SJCRH30 (cell line): Measurements from ENCODE around the gene HDLBP. TPM values are rescaled to one million over a fixed set of nuclear protein-coding genes. Genes with fewer than 3 reads are reported as not detected.

Experiments
- DNase-seq, 2 experiments: peaks; one replicate each; pipeline ENCODE4 v3.0.0-alpha.2; 2015 to 2020
- H3K27ac ChIP-seq: fragments of 250-450 bp; sonication (Bioruptor Pico); 2 replicates; pipeline ENCODE4 v1.5.1; 2020; ENCODE audit warnings: mild to moderate bottlenecking, moderate library complexity
- H3K27me3 ChIP-seq: fragments of 250-450 bp; sonication (Bioruptor Pico); 2 replicates; pipeline ENCODE4 v1.5.1; 2020; ENCODE audit warnings: mild to moderate bottlenecking, moderate library complexity
- H3K36me3 ChIP-seq: fragments of 250-450 bp; sonication (Bioruptor Pico); 2 replicates; pipeline ENCODE4 v1.5.1; 2020; ENCODE audit warnings: mild to moderate bottlenecking, moderate library complexity
- H3K4me1 ChIP-seq: fragments of 250-450 bp; sonication (Bioruptor Pico); 2 replicates; pipeline ENCODE4 v1.5.1; 2020; ENCODE audit warnings: mild to moderate bottlenecking, moderate library complexity
- H3K4me3 ChIP-seq: fragments of 250-450 bp; sonication (Bioruptor Pico); 2 replicates; pipeline ENCODE4 v1.5.1; 2020; ENCODE audit warnings: mild to moderate bottlenecking, moderate library complexity
- H3K9me3 ChIP-seq: fragments of 250-450 bp; sonication (Bioruptor Pico); replicated peaks from 2 replicates; pipeline ENCODE4 v1.5.1; 2020; ENCODE audit warnings: mild to moderate bottlenecking, moderate library complexity
- total RNA-seq: library from RNA; depleted of rRNA; stranded (reverse); fragments of >200 nt; shearing (Covaris generic); gene quantifications from 2 replicates; pipeline ENCODE4 v1.2.3, GENCODE V29; 2014

Gene HDLBP
- total RNA-seq, 1 experiment from 2014 or later = 522 TPM

DNA sequence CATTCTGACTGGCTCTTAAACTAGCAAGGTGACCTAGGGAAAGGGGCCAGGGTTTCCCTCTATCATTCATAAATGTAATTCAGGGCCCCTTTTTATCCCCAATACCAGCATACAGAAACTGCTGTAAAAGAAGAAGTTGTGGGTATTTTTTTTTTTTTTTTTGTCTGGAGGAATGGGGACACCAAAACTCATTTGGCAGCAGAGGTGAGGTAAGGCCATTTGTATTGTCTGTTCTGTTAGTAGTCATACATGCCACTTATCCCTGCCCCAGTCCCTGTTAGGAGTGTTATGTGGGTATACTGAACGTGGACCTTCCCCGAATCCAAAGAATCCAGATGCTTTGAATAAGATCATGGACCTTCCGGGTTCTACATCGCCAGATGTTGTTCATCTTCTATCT, 1.9 kb upstream of the HDLBP start:
- no peak for DNase-seq
- H3K9me3 ChIP-seq = no peaks in the 10 kb centered on the region
- H3K36me3 ChIP-seq = peaks cover 31% of the 10 kb centered on the region
- H3K27me3 ChIP-seq = no peaks in the 10 kb centered on the region
- H3K27ac ChIP-seq = no peak overlapping the region
- peaks cover 5% of the 10 kb centered on the region; the same call in 1 of the 2 replicates for H3K4me1 ChIP-seq
- H3K4me3 ChIP-seq = peak overlapping the region; percentile 94

DNA sequence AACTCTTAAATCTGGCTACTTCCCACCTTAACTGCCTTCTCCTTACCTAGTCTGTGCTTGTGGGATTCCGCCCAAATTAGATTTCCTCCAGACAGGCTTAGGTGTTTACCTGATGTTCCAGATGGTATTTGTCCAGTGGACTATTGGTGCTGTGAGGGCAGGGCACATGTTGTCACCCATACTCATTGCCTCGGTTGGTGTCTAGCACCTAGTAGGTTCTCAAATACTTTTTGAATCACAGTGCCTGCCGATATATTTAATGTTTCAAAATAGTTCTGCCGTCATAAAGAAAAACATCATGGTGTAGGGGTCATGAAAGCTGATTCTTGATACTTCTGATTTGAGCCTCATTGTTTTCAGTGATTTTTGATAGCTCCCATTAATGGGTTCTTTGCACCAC, 1.4 kb upstream of the HDLBP start:
- no peaks in the 10 kb centered on the region for H3K27me3 ChIP-seq
- DNase-seq = no peak
- peak overlapping the region; percentile 98 for H3K27ac ChIP-seq
- H3K9me3 ChIP-seq = no peaks in the 10 kb centered on the region
- peak overlapping the region; percentile 94 for H3K4me3 ChIP-seq
- peaks cover 5% of the 10 kb centered on the region; the same call in 1 of the 2 replicates for H3K4me1 ChIP-seq
- H3K36me3 ChIP-seq = peaks cover 31% of the 10 kb centered on the region

DNA sequence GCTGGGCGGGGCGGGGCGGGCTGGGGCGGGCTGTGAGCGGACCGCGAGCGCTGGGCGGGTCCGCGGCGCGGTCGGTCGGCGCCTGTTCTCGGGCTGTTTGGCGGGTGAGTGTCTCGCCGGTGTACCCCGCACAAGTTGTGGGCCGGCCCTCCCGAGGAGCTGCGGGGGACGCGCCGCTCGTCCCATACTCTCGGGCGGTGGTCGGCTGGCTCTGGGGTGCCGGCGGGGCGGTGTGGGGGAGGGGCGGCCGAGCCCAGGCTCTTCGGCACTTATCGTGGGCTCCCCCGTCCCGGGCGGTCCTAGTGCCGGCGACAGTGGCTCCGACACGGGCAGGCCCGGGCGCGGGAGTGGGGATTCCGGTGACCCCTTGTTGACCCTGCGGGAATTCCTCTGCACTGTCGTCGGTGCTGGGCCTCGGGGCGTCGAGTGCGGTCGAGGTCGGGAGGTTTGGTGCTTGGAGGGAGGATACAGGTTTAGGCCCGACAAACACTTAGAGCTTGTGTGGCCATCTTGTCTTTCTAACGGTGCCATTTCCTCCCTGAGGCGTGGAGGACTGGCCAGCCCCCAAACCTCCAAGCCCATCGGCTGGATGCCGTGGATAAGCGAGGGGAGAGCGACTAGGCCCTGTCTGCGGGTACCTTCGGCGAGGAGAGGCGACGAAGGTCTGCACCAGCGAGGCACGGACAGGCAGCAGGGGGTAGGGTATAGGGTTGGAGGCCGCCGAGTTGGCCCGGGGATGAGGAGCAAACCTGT, 583 bp upstream of the HDLBP start, which contains the start of gene SEPTIN2:
SEPTIN2 (plus strand) TSS at position 47 of the 753 bp plus-strand sequence. CDS start 8,308 bp downstream, outside the sequence.
- peak within 1 kb of the TSS; percentile 94 for H3K4me3 ChIP-seq
- DNase-seq = peak; percentile 81 to 82
- H3K4me1 ChIP-seq = peaks cover 5% of the 10 kb centered on the region; the same call in 1 of the 2 replicates
- H3K27ac ChIP-seq = peak within 1 kb of the TSS; percentile 98
- H3K9me3 ChIP-seq = no peaks in the 10 kb centered on the region
- H3K36me3 ChIP-seq = peaks cover 28% of the 10 kb centered on the region
- no peaks in the 10 kb centered on the region for H3K27me3 ChIP-seq

- Histone ChIP-seq H3K4me3 (peak overlapping the region; percentile 94), H3K27ac (peak overlapping the region; percentile 98), H3K9me3 (no peaks in the 10 kb centered on the region), H3K36me3 (peaks cover 15% of the 10 kb centered on the region), H3K27me3 (no peaks in the 10 kb centered on the region), H3K4me1 (peaks cover 5% of the 10 kb centered on the region; the same call in 1 of the 2 replicates)
- DNase-seq = no peak
Measured at GRCh38 chr2:241314226-241315092, 1.0 kb downstream of the HDLBP start.

DNA sequence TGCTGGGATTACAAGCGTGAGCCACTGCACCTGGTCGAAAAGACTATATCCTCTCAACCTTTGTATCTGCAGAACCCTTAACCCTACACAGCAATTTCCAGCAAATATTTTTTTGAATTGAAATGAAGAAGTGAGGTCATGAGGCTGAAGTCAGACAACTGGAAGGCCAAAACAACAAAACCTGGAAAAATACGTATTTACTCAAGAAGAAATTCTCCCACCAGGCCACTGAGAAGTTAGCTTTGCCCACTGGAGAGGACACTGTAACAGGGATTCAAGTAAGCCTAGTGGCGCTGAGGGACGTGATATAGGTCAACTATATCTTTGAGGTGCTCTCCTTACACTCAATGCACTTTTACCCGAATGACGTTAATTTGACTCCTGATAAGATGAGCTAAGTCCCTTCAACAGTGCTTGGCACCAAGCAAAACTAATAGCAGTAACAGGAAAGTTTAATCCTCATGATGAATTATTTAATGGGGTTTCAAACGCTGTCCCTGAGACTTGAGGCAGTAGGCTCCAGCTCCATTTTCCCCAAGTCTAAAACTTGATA, 1.9 kb downstream of the HDLBP start:
- no peaks in the 10 kb centered on the region for H3K27me3 ChIP-seq
- no peak overlapping the region for H3K27ac ChIP-seq
- no peak for DNase-seq
- peaks cover 7% of the 10 kb centered on the region for H3K36me3 ChIP-seq
- peak overlapping the region; percentile 94 for H3K4me3 ChIP-seq
- no peaks in the 10 kb centered on the region for H3K9me3 ChIP-seq
- peaks cover 3% of the 10 kb centered on the region; the same call in 1 of the 2 replicates for H3K4me1 ChIP-seq

GRCh38 chr2:241312082-241312481, 3.4 kb downstream of the HDLBP start:
- no peak overlapping the region for H3K4me3 ChIP-seq
- H3K27ac ChIP-seq = no peak overlapping the region
- no peaks in the 10 kb centered on the region for H3K4me1 ChIP-seq
- no peaks in the 10 kb centered on the region for H3K9me3 ChIP-seq
- H3K27me3 ChIP-seq = no peaks in the 10 kb centered on the region
- H3K36me3 ChIP-seq = peaks cover 2% of the 10 kb centered on the region; the same call in 1 of the 2 replicates
- DNase-seq = no peak

- no peak overlapping the region for H3K27ac ChIP-seq
Measured at GRCh38 chr2:241310917-241311566, 4.4 kb downstream of the HDLBP start.

DNA sequence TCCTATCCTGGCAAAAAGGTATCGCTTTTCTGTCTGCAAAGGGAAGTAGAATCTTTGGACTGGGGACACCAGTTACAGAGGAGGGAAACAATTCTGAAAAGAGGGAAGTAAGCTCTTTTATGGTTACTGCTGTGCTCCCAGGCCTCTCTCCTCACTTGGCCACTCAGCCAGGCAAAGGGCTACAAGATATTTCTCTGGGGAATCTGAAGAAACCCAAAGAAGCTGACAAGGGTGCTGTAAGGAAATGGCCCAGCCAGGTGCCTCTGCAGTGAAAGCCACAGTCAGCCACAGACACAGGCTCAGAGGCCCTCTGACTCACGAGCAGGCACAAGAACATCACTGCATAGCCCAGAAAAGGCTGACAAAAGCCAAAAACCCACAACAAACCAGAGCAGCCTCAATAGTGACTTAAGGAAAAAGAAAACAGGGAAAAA, 5.8 kb downstream of the HDLBP start:
- H3K4me1 ChIP-seq = no peaks in the 10 kb centered on the region
- no peaks in the 10 kb centered on the region for H3K9me3 ChIP-seq
- peaks cover 2% of the 10 kb centered on the region; the same call in 1 of the 2 replicates for H3K36me3 ChIP-seq
- H3K4me3 ChIP-seq = no peak overlapping the region
- no peak overlapping the region for H3K27ac ChIP-seq
- DNase-seq = no peak
- H3K27me3 ChIP-seq = no peaks in the 10 kb centered on the region

More at GRCh38 chr2:241310917-241311566, 4.4 kb downstream of the HDLBP start:
- DNase-seq = no peak
- Histone ChIP-seq H3K4me1 (no peaks in the 10 kb centered on the region), H3K36me3 (peaks cover 2% of the 10 kb centered on the region; the same call in 1 of the 2 replicates), H3K9me3 (no peaks in the 10 kb centered on the region), H3K27me3 (no peaks in the 10 kb centered on the region), H3K4me3 (no peak overlapping the region)

GRCh38 chr2:241308832-241309500, 6.5 kb downstream of the HDLBP start:
- Histone ChIP-seq H3K36me3 (peaks cover 2% of the 10 kb centered on the region), H3K4me1 (no peaks in the 10 kb centered on the region), H3K4me3 (no peak overlapping the region), H3K27ac (no peak overlapping the region), H3K27me3 (no peaks in the 10 kb centered on the region), H3K9me3 (no peaks in the 10 kb centered on the region)
- no peak for DNase-seq

DNA sequence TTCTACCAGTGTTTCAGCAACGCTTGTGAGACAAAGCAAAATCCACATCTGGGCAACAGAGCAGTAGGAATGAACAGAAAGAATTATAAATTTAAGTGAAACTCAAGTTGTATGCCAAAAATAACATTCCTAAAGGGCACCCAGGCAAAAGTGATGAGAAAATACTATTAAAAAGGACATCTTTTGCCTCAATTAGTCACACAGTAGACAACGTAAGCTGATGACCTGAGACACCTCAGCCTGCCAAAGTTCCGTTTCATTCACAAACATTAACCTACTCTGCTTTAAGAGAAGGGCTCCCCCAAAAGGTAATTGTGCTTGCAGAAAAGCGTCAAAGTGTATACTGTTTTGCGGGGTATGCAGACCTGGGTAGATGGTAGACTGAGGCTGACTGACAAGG, 7.2 kb downstream of the HDLBP start:
- Histone ChIP-seq H3K27ac (no peak overlapping the region), H3K36me3 (peaks cover 2% of the 10 kb centered on the region), H3K4me1 (no peaks in the 10 kb centered on the region), H3K4me3 (no peak overlapping the region), H3K9me3 (no peaks in the 10 kb centered on the region), H3K27me3 (no peaks in the 10 kb centered on the region)
- DNase-seq = no peak

- Histone ChIP-seq H3K36me3 (peaks cover 2% of the 10 kb centered on the region), H3K27me3 (no peaks in the 10 kb centered on the region)
Measured at GRCh38 chr2:241307055-241307454, 8.4 kb downstream of the HDLBP start.

DNA sequence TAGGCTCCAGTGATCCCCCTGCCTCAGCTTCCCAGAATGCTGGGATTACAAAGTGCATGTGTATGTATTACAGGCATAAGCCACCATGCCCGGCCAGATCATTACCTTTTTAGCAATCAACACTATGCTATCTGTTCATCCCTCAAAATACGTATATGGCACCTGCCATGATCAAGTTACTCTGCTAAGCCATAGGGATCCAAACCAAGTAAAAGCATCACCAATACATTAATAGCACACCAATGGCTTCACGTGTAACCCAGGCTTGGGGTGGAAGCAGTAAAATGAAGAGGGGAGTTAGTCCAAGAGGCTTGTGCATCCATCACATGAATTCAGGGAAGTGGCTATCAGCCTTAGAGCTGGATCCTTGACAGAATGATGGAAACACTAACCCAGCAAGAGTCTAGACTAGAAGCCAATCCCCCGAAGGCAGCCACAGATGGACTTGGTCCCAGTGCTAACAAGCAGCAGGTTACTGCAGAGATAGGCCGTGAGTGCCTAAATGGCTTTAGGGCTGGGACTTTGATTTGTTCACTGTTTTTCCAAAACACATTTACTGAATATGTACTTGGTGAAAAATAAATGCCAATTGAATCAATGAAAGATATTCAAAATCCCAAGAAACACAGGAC, 11.3 kb downstream of the HDLBP start:
- Histone ChIP-seq H3K36me3 (peaks cover 2% of the 10 kb centered on the region), H3K4me3 (no peak overlapping the region), H3K4me1 (no peaks in the 10 kb centered on the region), H3K27ac (no peak overlapping the region), H3K27me3 (no peaks in the 10 kb centered on the region), H3K9me3 (no peaks in the 10 kb centered on the region)
- DNase-seq = no peak

More at GRCh38 chr2:241307055-241307454, 8.4 kb downstream of the HDLBP start:
- no peak for DNase-seq
- no peaks in the 10 kb centered on the region for H3K4me1 ChIP-seq
- H3K4me3 ChIP-seq = no peak overlapping the region
- H3K9me3 ChIP-seq = no peaks in the 10 kb centered on the region
- no peak overlapping the region for H3K27ac ChIP-seq

- no peak for DNase-seq
- no peak overlapping the region for H3K4me3 ChIP-seq
- no peaks in the 10 kb centered on the region for H3K9me3 ChIP-seq
- H3K4me1 ChIP-seq = no peaks in the 10 kb centered on the region
- H3K36me3 ChIP-seq = peaks cover 6% of the 10 kb centered on the region
- H3K27ac ChIP-seq = no peak overlapping the region
- no peaks in the 10 kb centered on the region for H3K27me3 ChIP-seq
Measured at GRCh38 chr2:241302759-241303651, 12.5 kb downstream of the HDLBP start.
